Pancreas (tissue), 10 donors: ENCODE data around the gene ENO1. TPM values are rescaled to one million over a fixed set of nuclear protein-coding genes. Genes with fewer than 3 reads are reported as not detected.

Experiments
- ATAC-seq, 4 donors: fragments of 200-7000 bp; cut with Tn5 transposase; one replicate each; pipeline versions ENCODE4 v1.8.0 to v1.9.1; 2020; ENCODE audit warnings: mild to moderate bottlenecking in 4 of 4, moderate library complexity in 4 of 4
- DNase-seq, 6 donors: peaks; one replicate each; pipeline ENCODE4 v3.0.0-alpha.2; 2020
- FAIRE-seq: peaks from 2 replicates; lab custom pipeline; 2012; peaks lifted over from hg19 to GRCh38; lab: Jason Lieb, UNC
- H3K27ac ChIP-seq, 4 donors: fragments of 200-600 bp; sonication (generic); 1 replicate in 3 of 4; 2 replicates in 1 of 4; pipeline versions ENCODE4 v1.5.0 to v1.8.0; 2020
- H3K27me3 ChIP-seq, 4 donors: fragments of 200-600 bp; one replicate each; pipeline ENCODE4 v1.8.0; 2021
- H3K36me3 ChIP-seq, 3 donors: fragments of 200-600 bp; sonication (generic) in 1 of 3; one replicate each; pipeline versions ENCODE4 v1.5.0 to v1.8.0; 2020 to 2021
- H3K4me1 ChIP-seq, 3 donors: fragments of 200-600 bp; one replicate each; pipeline ENCODE4 v1.8.0; 2021
- H3K4me3 ChIP-seq, 4 donors: fragments of 200-600 bp; sonication (generic) in 2 of 4; one replicate each; pipeline versions ENCODE4 v1.5.0 to v1.8.0; 2020 to 2021
- H3K9me3 ChIP-seq, 4 donors: fragments of 200-600 bp; one replicate each; pipeline ENCODE4 v1.8.0; 2021
- CTCF ChIP-seq, 4 donors: fragments of 200-600 bp; sonication (generic) in 3 of 4; IDR thresholded peaks; one replicate each; pipeline versions ENCODE4 v1.5.0 to v1.8.0; 2021; ENCODE audit warnings: antibody characterized with exemption in 4 of 4
- WGBS, 2 donors: extraction: QIAGEN DNeasy Blood & Tissue Kit; methylation state at CpG; one replicate each; pipeline ENCODE4 v1.1.7; 2013; 5-methylcytosine and 5-hydroxymethylcytosine counted together
- intact Hi-C, 3 donors: fragments of 100-400 bp; cut with DNase I; formaldehyde crosslinking; loops; one replicate each; pipeline versions ENCODE4 v1.11.1 to v1.14.2; 2022
- microRNA-seq, 2 donors: library from miRNA; unstranded; fragments of <30 nt; microRNA quantifications; one replicate each; pipeline versions ENCODE4 to v1.1.0, GENCODE V29; 2019 to 2020
- polyA plus RNA-seq, 2 donors: library from polyadenylated mRNA; stranded (reverse); fragments of 200-250 nt; gene quantifications; one replicate each; pipeline ENCODE4 v1.2.3, GENCODE V29; 2013
- total RNA-seq, 6 donors: library from RNA; stranded (reverse); fragmentation: NEBNext Ultra II Directional in 4 of 6; extraction: Animal tissue kit (Norgen Biotek cat#: 25700) in 4 of 6; gene quantifications; one replicate each; pipeline versions ENCODE4 v1.2.1 to v1.2.4, GENCODE V29; 2021 to 2023
- donor health status: healthy with polysubstance abuse.
- donor health status: DM: no; HTN: no; CAD: no; lungs with moderate emphysema.
- donor health status: DM: no; HTN: no; CAD: no.
- donor health status: control.
- donor health status: control.
- donor health status: Bipolar disorder and iron deficiency.
- donor health status: DM: yes; HTN: yes; CAD: no.
- donor health status: DM: no; HTN: no; CAD: no.
- donor health status: DM: no; HTN: no; CAD: no.
- donor health status: DM: yes; HTN: yes; CAD: no.

ENO1 gene
- total and polyA plus RNA-seq, 8 donors: 69.9 to 299 (median 166) TPM

- intact Hi-C loops: no loop called here
- Histone ChIP-seq H3K36me3 (no peaks in the 10 kb centered on the region), H3K4me3 (no peak overlapping the region), H3K4me1 (peaks cover 0 to 12% (median 11%) of the 10 kb centered on the region in 3 donors), H3K9me3 (no peaks in the 10 kb centered on the region), H3K27me3 (no peaks in the 10 kb centered on the region), H3K27ac (peak overlapping the region in 1 of 4 donors; percentile 4)
- TF ChIP-seq CTCF (IDR thresholded peaks at IDR 0.05): no peak
- 4 to 12% methylated on average over 5 of the region's 5 CpGs for WGBS, 2 donors
- no peak for FAIRE-seq
- peak in 2 of 6 donors; percentile 32 to 44 for DNase-seq
- peak in 3 of 4 donors; percentile 9 to 46 (median 41) for ATAC-seq
Observed at GRCh38 chr1:8814865-8815264, 63.6 kb downstream of the ENO1 start.

GRCh38 chr1:8813991-8814390 lies 64.5 kb downstream of the ENO1 start:
- no peak for TF ChIP-seq CTCF (IDR thresholded peaks at IDR 0.05)
- H3K27ac ChIP-seq: no peak overlapping the region
- intact Hi-C loops: no loop called here

GRCh38 chr1:8813016-8813763 lies 65.3 kb downstream of the ENO1 start:
- Histone ChIP-seq H3K36me3 (no peaks in the 10 kb centered on the region), H3K27me3 (no peaks in the 10 kb centered on the region), H3K9me3 (no peaks in the 10 kb centered on the region), H3K4me3 (no peak overlapping the region), H3K4me1 (peaks cover 0 to 11% (median 6%) of the 10 kb centered on the region in 3 donors), H3K27ac (peak overlapping the region in 1 of 4 donors; percentile 2)
- FAIRE-seq: no peak
- ATAC-seq: no peak
- no peak for TF ChIP-seq CTCF (IDR thresholded peaks at IDR 0.05)
- no peak for DNase-seq
- 50 to 55% methylated on average over 6 of the region's 6 CpGs for WGBS, 2 donors
- intact Hi-C loops: no loop called here

More at GRCh38 chr1:8813991-8814390, 64.5 kb downstream of the ENO1 start:
- H3K36me3 ChIP-seq: no peaks in the 10 kb centered on the region
- H3K4me3 ChIP-seq: no peak overlapping the region
- ATAC-seq: no peak
- FAIRE-seq: no peak
- peaks cover 0 to 12% (median 11%) of the 10 kb centered on the region in 3 donors for H3K4me1 ChIP-seq
- H3K9me3 ChIP-seq: no peaks in the 10 kb centered on the region
- H3K27me3 ChIP-seq: no peaks in the 10 kb centered on the region
- no peak for DNase-seq

- H3K9me3 ChIP-seq: no peaks in the 10 kb centered on the region
- H3K27ac ChIP-seq: no peak overlapping the region
- intact Hi-C loops: no loop called here
- no peak overlapping the region for H3K4me3 ChIP-seq
- ATAC-seq (no peak), DNase-seq (no peak), FAIRE-seq (no peak)
- TF ChIP-seq CTCF (IDR thresholded peaks at IDR 0.05): no peak
- WGBS, 2 donors: 84 to 88% methylated on average over 6 of the region's 6 CpGs
- H3K27me3 ChIP-seq: no peaks in the 10 kb centered on the region
- H3K36me3 ChIP-seq: no peaks in the 10 kb centered on the region
- H3K4me1 ChIP-seq: peaks cover 0 to 11% (median 6%) of the 10 kb centered on the region in 3 donors
Observed at GRCh38 chr1:8812081-8812480, 66.4 kb downstream of the ENO1 start.

Small RNAs within 50 kb of the gene (microRNA-seq; reads per million reads assigned to microRNA genes)
- 0 reads per million in 2 donors for gene MIR6728

Other genes with a start within 250 kb of the ENO1 start
- 10 to 100 TPM; 47.8 to 76.7 (median 53.4) TPM for gene RERE, start 61.0 kb downstream of the ENO1 start, total RNA-seq
- gene RERE, start 61.0 kb downstream of the ENO1 start, polyA plus RNA-seq: 10 to 100 TPM; 27.0 to 40.6 TPM
- gene CA6, start 67.2 kb upstream of the ENO1 start, total RNA-seq: not detected
- not detected for gene CA6, start 67.2 kb upstream of the ENO1 start, polyA plus RNA-seq
- not detected for gene SLC2A7, start 147.7 kb upstream of the ENO1 start, total RNA-seq
- gene SLC2A7, start 147.7 kb upstream of the ENO1 start, polyA plus RNA-seq: not detected
- 1 to 10 TPM in 3 of 6 donors, under 1 TPM in 3; 0.14 to 4.4 (median 0.91) TPM for gene SLC2A5, start 190.9 kb upstream of the ENO1 start, total RNA-seq
- gene SLC2A5, start 190.9 kb upstream of the ENO1 start, polyA plus RNA-seq: under 1 TPM; 0.16 to 0.19 TPM